Liver (tissue), 3 donors: ENCODE results near the gene IFNA4.

Source experiments
- CTCF ChIP-seq: fragments of 150-350 bp; IDR thresholded peaks from 2 replicates; pipeline ENCODE4 v1.5.1; 2017; ENCODE audit warnings: improper control_type of control experiment, low read depth, low read length; ENCODE audit not compliant: missing input control
- EGR1 ChIP-seq, 2 donors: IDR thresholded peaks; 2 replicates each; pipeline ENCODE4 v1.6.1; 2016 to 2018; ENCODE audit warnings: antibody characterized with exemption in 2 of 2, low read depth in 2 of 2
- GABPA ChIP-seq, 2 donors: IDR thresholded peaks in 1 of 2; conservative IDR thresholded peaks in 1 of 2; 2 replicates each; pipeline ENCODE4 v1.6.1; 2016; ENCODE audit warnings: antibody characterized with exemption in 2 of 2, mild to moderate bottlenecking in 1 of 2, moderate library complexity in 1 of 2
- HNF4G ChIP-seq: IDR thresholded peaks from 2 replicates; pipeline ENCODE4 v1.6.1; 2016; ENCODE audit warnings: antibody characterized with exemption
- JUND ChIP-seq, 2 donors: IDR thresholded peaks; 2 replicates each; pipeline ENCODE4 v1.6.1; 2016; ENCODE audit warnings: antibody characterized with exemption in 2 of 2
- MAX ChIP-seq: IDR thresholded peaks from 2 replicates; pipeline ENCODE4 v1.6.1; 2016; ENCODE audit warnings: antibody characterized with exemption
- NR2F2 ChIP-seq: IDR thresholded peaks from 2 replicates; pipeline ENCODE4 v1.6.1; 2016; ENCODE audit warnings: antibody characterized with exemption
- RAD21 ChIP-seq, 2 donors: IDR thresholded peaks; 2 replicates each; pipeline ENCODE4 v1.6.1; 2016; ENCODE audit warnings: antibody characterized with exemption in 2 of 2, mild to moderate bottlenecking in 2 of 2
- REST ChIP-seq: IDR thresholded peaks from 2 replicates; pipeline ENCODE4 v1.6.1; 2016; ENCODE audit warnings: antibody characterized with exemption, mild to moderate bottlenecking
- RXRA ChIP-seq, 2 donors: IDR thresholded peaks; 2 replicates each; pipeline ENCODE4 v1.6.1; 2017 to 2018; ENCODE audit warnings: antibody characterized with exemption in 2 of 2, mild to moderate bottlenecking in 1 of 2
- YY1 ChIP-seq: IDR thresholded peaks from 2 replicates; pipeline ENCODE4 v1.6.1; 2016; ENCODE audit warnings: antibody characterized with exemption, mild to moderate bottlenecking
- ZBTB33 ChIP-seq: IDR thresholded peaks from 2 replicates; pipeline ENCODE4 v1.6.1; 2016; ENCODE audit warnings: antibody characterized with exemption
- donor health status: healthy.
- donor health status: healthy.

- no peak for TF ChIP-seq CTCF
- TF ChIP-seq RAD21 (IDR thresholded peaks at IDR 0.05), result no peak
- no peak for TF ChIP-seq HNF4G
- no peak for TF ChIP-seq NR2F2
- no peak for TF ChIP-seq MAX
- no peak for TF ChIP-seq YY1
- TF ChIP-seq RXRA (IDR thresholded peaks at IDR 0.05), result no peak
- TF ChIP-seq REST, result no peak
- no peak for TF ChIP-seq ZBTB33
- TF ChIP-seq JUND (IDR thresholded peaks at IDR 0.05), result no peak
- TF ChIP-seq GABPA (IDR thresholded peaks at IDR 0.05 in 1 of 2, conservative IDR thresholded peaks at IDR 0.05 in 1 of 2), result no peak
- TF ChIP-seq EGR1 (IDR thresholded peaks at IDR 0.05; ENCODE audit: low read depth in 2 of 2), result no peak
Measured at GRCh38 chr9:21233258-21233657, 45.9 kb upstream of the IFNA4 start.
